GM12801 (cell line): ENCODE measurements around the gene TBC1D3H.
"Not testable (repeated sequence)": the region's sequence is repeated elsewhere in the genome, so short reads cannot be mapped to it uniquely, and the experiment has no call there.

ENCODE experiments used
- TF ChIP-seq, protein P1 (sequence below): IDR thresholded peaks from one replicate; pipeline ENCODE4 v1.5.1; 2011; ENCODE audit warnings: control low read depth; ENCODE audit not compliant: insufficient read length; ENCODE audit errors: extremely low read depth

TBC1D3H gene

DNA sequence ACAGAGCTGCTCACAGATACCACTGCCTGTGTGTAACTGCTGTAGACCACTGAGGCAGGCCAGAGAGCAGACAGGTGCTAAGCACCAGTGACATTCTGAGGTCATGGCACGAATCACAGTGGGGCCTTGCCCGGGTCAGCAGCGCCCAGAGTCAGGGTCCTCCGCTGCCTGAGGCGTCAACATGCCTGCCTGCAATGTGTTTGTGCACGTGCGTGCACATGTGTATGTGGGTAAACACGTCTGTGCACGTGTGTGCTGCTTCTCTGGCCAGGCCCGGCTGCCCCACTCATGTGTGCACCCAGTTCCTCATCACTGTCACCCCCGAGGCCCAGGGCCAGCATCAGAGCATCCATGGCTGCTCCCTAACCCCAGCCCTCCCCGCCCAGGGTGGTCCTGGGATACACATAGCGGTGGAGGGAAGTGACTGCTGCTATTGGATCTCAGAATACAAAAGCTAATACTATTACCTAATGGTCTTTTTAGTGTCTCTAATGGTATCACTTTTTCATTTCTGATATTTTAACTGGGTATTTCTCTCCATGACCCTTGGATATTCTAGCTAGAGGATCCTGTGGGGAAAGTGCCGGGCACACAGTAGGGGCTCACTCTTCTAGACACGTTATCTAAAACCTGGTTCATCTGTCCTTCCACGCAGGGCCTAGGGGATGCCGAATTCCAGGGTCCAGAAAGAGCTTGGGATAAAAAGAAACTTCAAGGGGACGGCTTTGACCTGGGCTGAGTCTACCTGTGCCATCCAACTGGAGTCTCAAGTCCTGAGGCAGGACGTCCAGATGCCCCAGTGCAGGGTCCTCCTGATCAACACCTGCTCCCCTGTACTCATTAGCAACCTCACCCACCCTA lies at the start of gene TBC1D3H:
TSS of gene TBC1D3H (minus strand) at position 51 of the 861 bp plus-strand sequence. CDS start 1,540 bp downstream, outside the sequence.
- TF ChIP-seq, protein P1, sequence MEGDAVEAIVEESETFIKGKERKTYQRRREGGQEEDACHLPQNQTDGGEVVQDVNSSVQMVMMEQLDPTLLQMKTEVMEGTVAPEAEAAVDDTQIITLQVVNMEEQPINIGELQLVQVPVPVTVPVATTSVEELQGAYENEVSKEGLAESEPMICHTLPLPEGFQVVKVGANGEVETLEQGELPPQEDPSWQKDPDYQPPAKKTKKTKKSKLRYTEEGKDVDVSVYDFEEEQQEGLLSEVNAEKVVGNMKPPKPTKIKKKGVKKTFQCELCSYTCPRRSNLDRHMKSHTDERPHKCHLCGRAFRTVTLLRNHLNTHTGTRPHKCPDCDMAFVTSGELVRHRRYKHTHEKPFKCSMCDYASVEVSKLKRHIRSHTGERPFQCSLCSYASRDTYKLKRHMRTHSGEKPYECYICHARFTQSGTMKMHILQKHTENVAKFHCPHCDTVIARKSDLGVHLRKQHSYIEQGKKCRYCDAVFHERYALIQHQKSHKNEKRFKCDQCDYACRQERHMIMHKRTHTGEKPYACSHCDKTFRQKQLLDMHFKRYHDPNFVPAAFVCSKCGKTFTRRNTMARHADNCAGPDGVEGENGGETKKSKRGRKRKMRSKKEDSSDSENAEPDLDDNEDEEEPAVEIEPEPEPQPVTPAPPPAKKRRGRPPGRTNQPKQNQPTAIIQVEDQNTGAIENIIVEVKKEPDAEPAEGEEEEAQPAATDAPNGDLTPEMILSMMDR = not testable (repeated sequence)
